Measurements from ENCODE around the gene ADCY7.

Gene ADCY7

GRCh38 chr16:50300942-50301625, 34.7 kb downstream of the ADCY7 start:
- DNase-seq = no peak

GRCh38 chr16:50301626-50302471, 35.5 kb downstream of the ADCY7 start:
- no peak for DNase-seq

- no peak for DNase-seq
Observed at GRCh38 chr16:50302472-50303005, 36.2 kb downstream of the ADCY7 start.

DNA sequence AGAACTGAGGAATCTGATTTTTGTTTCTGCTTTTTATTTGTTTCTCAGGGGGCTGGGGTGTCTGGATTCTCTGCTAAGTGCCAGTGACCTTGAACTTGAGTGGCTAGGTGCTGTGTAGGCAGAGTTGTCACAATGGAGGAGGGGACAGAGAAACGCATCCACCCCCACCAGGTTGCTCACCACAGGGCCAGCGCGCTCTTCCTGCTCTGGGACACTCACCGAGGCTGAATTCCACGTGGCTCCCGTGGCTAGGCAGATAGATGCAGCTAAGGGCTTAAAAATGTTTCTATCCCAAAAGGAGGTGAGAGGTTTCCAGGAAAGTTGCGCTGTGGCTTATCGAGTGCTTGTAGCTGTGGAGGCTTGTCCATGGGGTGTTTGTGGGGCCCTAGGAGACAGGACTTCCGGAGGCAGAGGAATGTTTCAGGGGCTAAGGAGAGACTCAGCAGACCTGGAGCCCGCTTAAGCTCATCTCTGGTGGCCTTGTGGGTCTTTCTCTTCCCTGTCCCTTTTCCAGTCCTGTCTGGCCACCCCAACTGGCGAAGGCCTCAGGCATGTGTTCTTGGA, 36.8 kb downstream of the ADCY7 start:
- no peak for DNase-seq

- no peak for DNase-seq
Observed at GRCh38 chr16:50303605-50304466, 37.5 kb downstream of the ADCY7 start.

DNA sequence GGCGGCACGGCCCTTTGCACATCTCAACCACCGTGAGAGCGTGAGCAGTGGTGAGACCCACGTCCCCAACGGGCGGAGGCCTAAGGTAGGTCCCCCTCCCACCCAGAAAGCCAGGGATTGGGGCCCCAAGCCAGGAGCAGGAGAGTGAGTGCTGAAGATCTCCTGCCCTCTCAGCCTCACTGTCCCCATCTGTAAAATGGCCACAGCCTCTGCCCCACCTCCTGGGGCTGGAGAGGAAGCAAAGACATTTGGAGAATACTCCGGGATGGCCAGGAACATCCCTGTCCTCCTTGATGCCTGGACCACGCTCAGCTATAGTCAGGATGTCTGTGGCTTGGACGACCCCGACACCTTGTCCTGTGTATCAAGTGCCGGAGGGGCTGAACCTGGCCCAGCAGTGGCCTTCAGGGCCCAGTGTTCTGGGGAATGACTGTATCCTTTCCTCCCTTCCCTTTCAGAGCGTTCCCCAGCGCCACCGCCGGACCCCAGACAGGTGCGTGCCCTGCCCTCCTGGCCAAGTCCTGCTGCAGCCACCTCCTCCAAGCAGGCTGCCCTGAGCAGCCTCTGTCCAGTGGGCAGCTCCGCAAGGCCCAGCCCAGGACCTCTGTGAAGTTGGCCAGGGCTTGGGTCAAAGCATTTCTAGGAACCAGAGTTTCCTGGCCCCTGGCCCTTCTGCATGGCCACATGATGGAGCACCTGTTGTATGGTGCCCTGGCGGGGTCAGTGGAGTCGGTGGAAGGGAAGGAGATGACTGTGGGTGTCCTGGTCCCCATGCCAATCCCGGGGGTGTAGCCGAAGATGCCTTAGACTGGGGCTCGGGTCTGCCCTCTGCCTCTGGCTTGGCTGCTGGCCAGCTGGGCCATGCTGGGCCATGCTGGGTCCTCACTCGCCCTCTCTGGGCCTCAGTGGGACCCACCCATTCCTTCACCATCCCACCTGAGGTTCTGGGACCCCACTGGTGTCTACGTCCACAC, 38.4 kb downstream of the ADCY7 start:
- DNase-seq = no peak

DNA sequence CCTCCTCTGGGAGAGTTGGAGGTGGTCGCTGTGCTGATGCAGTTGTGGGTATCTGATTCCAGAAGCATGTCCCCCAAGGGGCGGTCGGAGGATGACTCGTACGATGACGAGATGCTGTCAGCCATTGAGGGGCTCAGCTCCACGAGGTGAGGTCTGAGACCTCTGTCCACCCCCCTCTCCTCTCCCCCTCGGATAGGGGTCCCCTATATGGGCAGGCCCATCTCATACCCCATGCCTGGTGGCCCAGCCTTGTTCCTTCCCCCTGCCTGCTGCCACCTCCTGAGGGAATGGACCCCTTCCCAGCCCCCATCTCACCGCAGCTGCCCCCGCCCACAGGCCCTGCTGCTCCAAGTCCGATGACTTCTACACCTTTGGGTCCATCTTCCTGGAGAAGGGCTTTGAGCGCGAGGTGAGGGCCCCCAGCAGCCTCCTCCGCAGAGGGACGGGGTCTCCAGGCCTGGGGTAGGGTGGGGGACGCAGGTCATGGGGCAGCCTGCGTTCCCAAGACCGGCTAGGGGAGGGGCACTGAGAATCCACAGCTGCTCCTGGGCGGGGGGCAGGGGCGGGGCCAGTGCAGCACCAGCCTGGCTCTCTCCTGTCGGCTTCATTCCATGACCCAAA, 39.2 kb downstream of the ADCY7 start:
- no peak for DNase-seq

GRCh38 chr16:50306287-50306686, 39.9 kb downstream of the ADCY7 start:
- no peak for DNase-seq

DNA sequence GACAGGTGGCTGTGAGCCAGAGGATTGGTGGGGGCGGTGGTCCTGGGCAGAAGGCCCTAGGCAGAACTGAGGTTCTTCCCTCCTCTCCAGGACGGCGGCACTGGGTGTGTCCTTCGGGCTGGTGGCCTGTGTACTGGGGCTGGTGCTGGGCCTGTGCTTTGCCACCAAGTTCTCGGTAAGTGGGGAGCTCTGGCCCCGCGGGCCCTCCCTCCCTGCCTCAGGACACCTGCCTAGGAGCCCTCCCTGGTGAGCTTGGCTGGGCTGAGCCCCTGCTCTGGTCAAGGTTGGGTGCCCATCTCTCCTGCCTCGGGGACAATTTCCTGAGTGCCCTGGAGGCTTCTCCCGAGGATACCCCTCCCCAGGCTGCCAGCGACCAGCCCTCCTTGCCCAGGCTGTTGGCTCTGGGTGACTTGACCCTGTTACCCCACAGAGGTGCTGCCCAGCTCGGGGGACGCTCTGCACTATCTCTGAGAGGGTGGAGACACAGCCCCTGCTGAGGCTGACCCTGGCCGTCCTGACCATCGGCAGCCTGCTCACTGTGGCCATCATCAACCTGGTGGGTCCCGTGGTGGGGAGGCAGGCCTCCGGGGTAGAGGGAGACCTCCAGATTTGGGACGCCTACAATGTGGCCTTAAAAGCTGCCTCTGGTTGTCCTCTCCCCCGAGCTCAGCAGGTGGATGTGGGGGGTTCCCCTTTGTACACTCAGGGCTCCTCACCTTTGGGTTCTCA, 42.0 kb downstream of the ADCY7 start:
- DNase-seq = no peak

- no peak for DNase-seq
Observed at GRCh38 chr16:50309156-50309526, 42.8 kb downstream of the ADCY7 start.

DNA sequence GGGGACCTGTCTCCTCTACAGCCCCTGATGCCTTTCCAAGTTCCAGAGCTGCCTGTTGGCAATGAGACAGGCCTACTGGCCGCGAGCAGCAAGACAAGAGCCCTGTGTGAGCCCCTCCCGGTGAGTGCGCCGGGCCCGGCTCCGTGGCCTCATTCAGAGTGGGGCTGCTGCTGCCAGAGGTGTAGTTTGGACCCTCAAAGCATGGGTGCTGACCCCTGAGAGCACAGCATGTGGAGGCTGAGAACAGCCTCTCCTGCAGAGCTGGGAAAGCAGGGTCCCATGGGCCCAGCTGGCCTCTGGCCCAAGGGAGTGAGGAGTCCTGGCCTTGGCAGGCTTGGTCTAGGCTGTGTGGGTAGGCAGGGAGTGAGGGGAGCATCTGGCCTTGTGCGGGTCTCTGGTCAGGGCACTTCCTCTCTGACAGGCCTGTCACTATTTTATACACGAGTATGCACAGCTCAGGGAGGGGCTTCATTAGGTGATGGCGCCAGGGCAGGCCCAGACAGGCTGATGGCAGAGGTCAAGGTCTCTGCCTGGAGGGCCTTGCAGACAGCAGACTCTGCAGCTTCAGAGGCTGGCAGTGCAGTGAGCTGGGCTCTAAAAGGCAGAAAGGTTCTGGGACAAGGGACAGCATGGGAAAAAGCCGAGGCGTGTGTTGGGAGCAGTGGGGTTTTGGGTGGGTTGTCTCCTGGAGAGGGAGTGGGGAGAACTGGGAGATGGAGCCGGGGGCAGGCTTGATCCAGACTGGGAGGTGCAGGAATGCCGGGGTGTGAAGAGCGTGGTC, 43.4 kb downstream of the ADCY7 start:
- DNase-seq = no peak

- no peak for DNase-seq
Observed at GRCh38 chr16:50310308-50311133, 44.2 kb downstream of the ADCY7 start.

DNA sequence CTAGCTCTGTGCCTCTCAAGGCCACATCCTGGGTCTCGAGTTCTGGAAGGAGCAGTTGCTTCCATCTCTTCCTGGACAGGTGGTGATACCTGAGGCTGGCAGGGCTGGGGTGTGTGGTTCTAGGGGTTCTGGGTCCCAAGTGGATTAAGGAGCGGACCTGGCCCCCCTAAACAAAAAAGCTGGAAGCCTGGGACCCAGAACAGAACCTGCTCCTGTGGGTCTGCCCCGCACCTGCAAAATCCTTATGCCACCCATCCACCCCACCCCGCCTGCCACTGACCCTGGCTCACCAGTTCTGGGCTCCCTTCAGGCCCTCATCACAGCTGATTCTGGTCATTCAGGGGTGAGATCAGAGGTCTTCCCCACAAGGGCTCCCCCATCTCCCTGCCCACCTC, 44.8 kb downstream of the ADCY7 start:
- no peak for DNase-seq

- DNase-seq = no peak
Observed at GRCh38 chr16:50311891-50312501, 45.6 kb downstream of the ADCY7 start.

DNA sequence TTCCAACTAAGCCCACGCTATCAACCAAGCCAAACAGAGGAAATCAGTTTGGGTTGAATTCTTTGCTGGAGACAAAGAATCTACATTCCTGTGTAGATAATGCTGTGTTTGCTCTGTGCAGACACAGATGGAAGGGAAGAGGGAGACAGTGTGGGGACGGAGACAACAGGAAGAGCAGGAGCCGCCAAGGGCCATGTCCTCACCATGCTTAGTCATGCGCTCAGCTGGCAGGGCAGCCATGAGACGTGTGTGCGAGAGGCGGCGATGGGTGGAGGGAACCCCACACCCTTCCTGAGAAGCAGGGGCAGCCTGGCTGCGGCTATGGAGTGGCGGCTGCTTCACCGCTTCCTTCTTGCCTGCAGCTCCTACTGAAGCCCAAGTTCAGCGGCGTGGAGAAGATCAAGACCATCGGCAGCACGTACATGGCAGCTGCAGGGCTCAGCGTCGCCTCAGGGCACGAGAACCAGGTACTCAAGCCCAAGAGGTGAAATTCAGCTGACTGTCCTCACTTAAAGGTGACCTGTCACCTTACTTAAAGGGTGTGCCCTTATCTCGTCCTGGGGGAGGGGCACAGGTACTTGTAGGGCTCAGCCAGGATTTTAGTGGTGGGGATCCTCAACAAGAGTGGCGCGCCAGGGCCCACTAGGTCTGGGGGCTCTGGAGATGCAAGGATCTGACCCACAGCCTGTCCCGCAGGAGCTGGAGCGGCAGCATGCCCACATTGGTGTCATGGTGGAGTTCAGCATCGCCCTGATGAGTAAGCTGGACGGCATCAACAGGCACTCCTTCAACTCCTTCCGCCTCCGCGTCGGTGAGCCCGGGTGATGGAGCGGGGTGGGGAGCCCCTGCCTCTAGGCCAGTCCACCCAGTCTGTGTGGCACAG, 47.5 kb downstream of the ADCY7 start:
- DNase-seq = peak; percentile 68

- no peak for DNase-seq
Observed at GRCh38 chr16:50314665-50315064, 48.3 kb downstream of the ADCY7 start.

DNA sequence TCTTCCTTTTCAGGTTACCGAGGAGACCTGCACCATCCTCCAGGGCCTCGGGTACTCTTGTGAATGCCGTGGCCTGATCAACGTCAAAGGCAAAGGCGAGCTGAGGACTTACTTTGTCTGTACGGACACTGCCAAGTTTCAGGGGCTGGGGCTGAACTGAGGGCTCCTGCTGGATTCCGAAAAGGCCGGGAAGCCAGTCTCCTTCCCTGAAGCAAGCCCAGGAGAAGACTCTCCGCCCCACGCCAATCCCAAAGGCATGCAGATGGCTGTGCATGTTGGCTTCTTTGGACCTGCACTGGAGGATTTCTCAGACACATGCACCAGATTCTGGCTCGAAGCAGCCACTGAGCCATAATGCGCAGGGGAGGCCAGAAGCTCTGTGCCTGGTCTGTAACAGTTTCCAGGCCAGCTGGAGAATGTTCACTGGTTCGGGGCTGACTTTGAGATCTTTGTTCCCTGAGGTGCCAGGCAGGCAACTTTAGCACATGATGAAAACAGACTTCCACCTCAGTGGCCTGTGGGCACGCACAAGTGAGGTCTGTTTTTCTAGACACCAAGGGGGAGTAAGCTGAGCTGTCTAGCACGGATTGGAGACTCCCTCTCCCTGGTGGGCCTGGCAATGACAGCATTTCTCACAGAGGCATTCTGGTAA, 49.1 kb downstream of the ADCY7 start:
- no peak for DNase-seq
